Astrocyte (in vitro differentiated cells and primary cell): ENCODE results near the gene CLCF1.

Experiments used
- CTCF ChIP-seq: IDR thresholded peaks from 2 replicates; pipeline ENCODE4 v1.5.1; 2011; ENCODE audit warnings: low read depth, mild to moderate bottlenecking, inconsistent platforms, low read length, moderate library complexity; ENCODE audit not compliant: insufficient read depth
- EZH2 ChIP-seq: IDR thresholded peaks from 2 replicates; pipeline ENCODE4 v1.6.1; 2012; ENCODE audit warnings: mild to moderate bottlenecking, low read length, inconsistent platforms; ENCODE audit not compliant: insufficient read depth

DNA sequence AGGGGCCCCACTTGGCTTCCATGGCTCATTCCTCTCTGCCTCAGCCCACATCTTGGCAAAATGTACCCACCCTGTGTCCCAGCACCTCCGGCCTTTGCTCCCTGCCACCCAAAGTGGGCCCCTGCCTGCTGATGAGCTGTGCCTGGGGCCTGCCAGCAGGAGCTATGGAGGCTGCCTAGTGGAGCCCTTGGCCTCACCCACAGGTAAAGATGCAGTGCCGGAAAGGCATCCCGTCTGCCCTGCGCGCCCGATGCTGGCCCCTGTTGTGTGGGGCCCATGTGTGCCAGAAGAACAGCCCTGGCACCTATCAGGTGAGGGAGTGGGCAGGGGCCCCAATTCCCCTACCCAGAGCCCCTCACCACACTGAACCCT, 31.8 kb upstream of the CLCF1 start:
- TF ChIP-seq CTCF (no peak), EZH2 (no peak)
